Keratinocyte (primary cell): Measurements from ENCODE around the gene ANXA11. TPM values are rescaled to one million over a fixed set of nuclear protein-coding genes. Genes with fewer than 3 reads are reported as not detected.
"Not testable (repeated sequence)": the region's sequence is repeated elsewhere in the genome, so short reads cannot be mapped to it uniquely, and the experiment has no call there.

Experiments used
- DNase-seq: peaks from one replicate; pipeline ENCODE4 v3.0.0-alpha.2; 2011; ENCODE audit warnings: low read depth, missing footprints, low spot score
- FAIRE-seq: peaks from 2 replicates; lab custom pipeline; 2011; peaks lifted over from hg19 to GRCh38; lab: Jason Lieb, UNC
- H2AFZ ChIP-seq: 2 replicates; pipeline ENCODE4 v1.6.0; 2012; ENCODE audit warnings: low read length, control low read depth, inconsistent platforms; ENCODE audit not compliant: control insufficient read depth
- H3K27ac ChIP-seq: 2 replicates; pipeline ENCODE4 v1.5.1; 2011; ENCODE audit warnings: low read length; ENCODE audit not compliant: control insufficient read depth, insufficient read depth
- H3K27me3 ChIP-seq: 3 replicates; pipeline ENCODE4 v1.6.0; 2011; ENCODE audit warnings: low read length; ENCODE audit not compliant: control insufficient read depth, insufficient read depth; ENCODE audit errors: extremely low read depth
- H3K36me3 ChIP-seq, 2 experiments: 2 replicates in 1 of 2; 3 replicates in 1 of 2; pipeline ENCODE4 v1.5.1; 2011; ENCODE audit warnings: low read length in 2 of 2, mild to moderate bottlenecking in 1 of 2; ENCODE audit not compliant: control insufficient read depth in 2 of 2, insufficient read depth in 2 of 2; ENCODE audit errors: extremely low read depth in 1 of 2
- H3K4me1 ChIP-seq: 3 replicates; pipeline ENCODE4 v1.5.1; 2011; ENCODE audit warnings: low read length; ENCODE audit not compliant: control insufficient read depth, insufficient read depth; ENCODE audit errors: extremely low read depth
- H3K4me2 ChIP-seq: 3 replicates; pipeline ENCODE4 v1.6.0; 2011; ENCODE audit warnings: low read depth, low read length; ENCODE audit not compliant: control insufficient read depth, insufficient read depth; ENCODE audit errors: extremely low read depth
- H3K4me3 ChIP-seq, 3 experiments: fragments of 200-600 bp in 1 of 3; sonication (generic) in 1 of 3; 2 replicates in 2 of 3; 3 replicates in 1 of 3; pipeline ENCODE4 v1.5.1; 2011 to 2016; ENCODE audit warnings: low read length in 3 of 3, mild to moderate bottlenecking in 3 of 3, control low read depth in 2 of 3, inconsistent platforms in 1 of 3, low read depth in 1 of 3, mixed read lengths in 1 of 3, mixed run types in 1 of 3, moderate library complexity in 1 of 3; ENCODE audit not compliant: control insufficient read depth in 2 of 3, insufficient read depth in 2 of 3; ENCODE audit errors: extremely low read depth in 1 of 3
- H3K79me2 ChIP-seq: 2 replicates; pipeline ENCODE4 v1.6.0; 2012; ENCODE audit warnings: low read length; ENCODE audit not compliant: control insufficient read depth, insufficient read depth
- H3K9ac ChIP-seq: 3 replicates; pipeline ENCODE4 v1.6.0; 2011; ENCODE audit warnings: low read length; ENCODE audit not compliant: control insufficient read depth, insufficient read depth; ENCODE audit errors: extremely low read depth
- H3K9me1 ChIP-seq: 3 replicates; pipeline ENCODE4 v1.6.0; 2011; ENCODE audit warnings: low read length; ENCODE audit not compliant: control insufficient read depth, insufficient read depth; ENCODE audit errors: extremely low read depth
- H3K9me3 ChIP-seq: 2 replicates; pipeline ENCODE4 v1.5.1; 2012; ENCODE audit warnings: low read depth, low read length; ENCODE audit not compliant: control insufficient read depth
- H4K20me1 ChIP-seq: 3 replicates; pipeline ENCODE4 v1.6.0; 2011; ENCODE audit warnings: low read length; ENCODE audit not compliant: control insufficient read depth, insufficient read depth; ENCODE audit errors: extremely low read depth
- CTCF ChIP-seq, 3 experiments: IDR thresholded peaks in 1 of 3; conservative IDR thresholded peaks in 1 of 3; optimal IDR thresholded peaks in 1 of 3; 2 replicates in 2 of 3; 3 replicates in 1 of 3; pipeline versions ENCODE3 to v1.5.1; 2011; ENCODE audit warnings: low read length in 3 of 3, mild to moderate bottlenecking in 3 of 3, moderate library complexity in 2 of 3, control low read depth in 1 of 3, inconsistent platforms in 1 of 3; ENCODE audit not compliant: insufficient read depth in 2 of 3; ENCODE audit errors: extremely low read depth in 1 of 3
- EZH2 ChIP-seq: IDR thresholded peaks from one replicate; pipeline ENCODE4 v1.6.1; 2012; ENCODE audit warnings: inconsistent platforms, mild to moderate bottlenecking, low read length, moderate library complexity
- dilution Hi-C: fragments of 300-500 bp; cut with MboI; formaldehyde crosslinking; loops from one replicate; pipeline ENCODE4 v1.7.0; 2020; ENCODE audit warnings: low sequenced_read_pairs; ENCODE audit not compliant: extremely low pct_ligation_motif_present
- polyA minus RNA-seq, 3 experiments: library from RNA; depleted of rRNA, polyadenylated mRNA; stranded (reverse); fragments of >200 nt; gene quantifications; 1 replicate in 1 of 3; 2 replicates in 1 of 3; 3 replicates in 1 of 3; pipeline ENCODE4 v1.2.3, GENCODE V29; 2011
- polyA plus RNA-seq, 5 experiments: library from polyadenylated mRNA; depleted of rRNA in 3 of 5; stranded (reverse) in 3 of 5; stranded (forward) in 1 of 5; unstranded in 1 of 5; fragments of >200 nt; gene quantifications; 1 replicate in 1 of 5; 2 replicates in 3 of 5; 3 replicates in 1 of 5; pipeline versions ENCODE4 v1.2.1 to v1.2.3, GENCODE V29; 2011 to 2012; ENCODE audit warnings: missing spikeins in 2 of 5, low read depth in 1 of 5, low replicate concordance in 1 of 5

The ANXA11 gene
- polyA plus RNA-seq = 69.7 to 97.9 TPM (median 93.9 TPM) in 3 replicates
- polyA plus RNA-seq (2011; ENCODE audit: low read depth) = 91.9 TPM
- polyA plus RNA-seq (2011; cell fraction: cytosol; rRNA removed) = 74.0 and 78.2 TPM in 2 replicates
- polyA plus RNA-seq (2011; cell fraction: nucleus; rRNA removed) = 57.5 and 68.2 TPM in 2 replicates
- polyA plus RNA-seq (2012; ENCODE audit: low replicate concordance) = 208 and 241 TPM in 2 replicates
- 70.1 to 90.2 TPM (median 79.3 TPM) in 3 replicates for polyA minus RNA-seq
- 112 TPM for polyA minus RNA-seq (2011; cell fraction: cytosol; rRNA and poly(A)+ RNA removed)
- polyA minus RNA-seq (2011; cell fraction: nucleus; rRNA and poly(A)+ RNA removed) = 30.8 and 36.9 TPM in 2 replicates

DNA sequence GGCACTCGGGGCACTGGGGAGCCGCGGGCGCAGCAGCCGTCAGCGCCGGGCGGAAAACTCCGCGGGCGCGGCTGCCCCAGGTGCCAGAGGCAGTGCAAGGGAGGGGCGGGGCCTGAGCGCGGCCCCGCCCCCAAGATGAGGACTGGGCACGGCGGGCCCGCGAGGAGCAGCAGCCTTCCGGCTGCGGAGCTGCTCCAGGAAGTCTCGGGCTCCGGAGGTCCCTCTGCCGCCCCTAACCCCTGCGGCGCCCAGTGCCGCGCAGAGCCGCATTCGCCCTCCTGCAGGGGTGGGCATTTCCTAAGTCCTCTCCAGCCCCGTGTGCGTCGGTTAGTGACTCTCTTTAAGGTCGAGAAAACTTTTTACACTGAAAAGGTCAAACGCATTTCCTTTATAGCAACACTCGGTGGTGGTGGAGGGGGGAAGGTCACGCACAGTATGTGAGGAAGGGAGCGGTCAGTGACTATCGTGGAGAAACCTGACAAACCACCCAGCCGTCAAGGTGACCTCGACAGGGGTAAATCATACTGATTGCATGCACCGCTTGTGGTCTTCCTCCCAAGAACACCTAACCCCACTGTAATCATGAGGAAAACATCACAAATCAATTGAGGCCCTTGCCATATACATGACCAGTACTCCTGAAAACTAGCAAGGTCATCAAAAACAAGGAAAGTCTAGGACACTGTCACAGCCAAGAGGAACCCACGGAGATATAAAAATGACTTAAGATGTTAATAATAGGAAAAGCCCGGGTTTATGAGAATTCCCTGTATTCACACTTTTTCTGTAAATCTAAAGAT is at the start of gene ANXA11:
Gene ANXA11, minus strand, starts transcription at position 61 of the 800 bp plus-strand sequence. CDS start 32,676 bp downstream, outside the sequence.
- FAIRE-seq = no peak
- peaks cover 48% of the 10 kb centered on the region for H3K79me2 ChIP-seq
- dilution Hi-C loops = no loop called here

GRCh38 chr10:80254726-80255125 is 49.4 kb upstream of the ANXA11 start:
- H4K20me1 ChIP-seq, H3K4me3 ChIP-seq, H3K4me2 ChIP-seq, H3K9me3 ChIP-seq, H3K9me1 ChIP-seq, H3K9ac ChIP-seq, DNase-seq, H3K79me2 ChIP-seq, H2AFZ ChIP-seq, FAIRE-seq, H3K36me3 ChIP-seq, H3K27me3 ChIP-seq, H3K4me1 ChIP-seq, H3K27ac ChIP-seq: not testable (repeated sequence)
- dilution Hi-C loops = loop anchor here (25.0 kb wide), 1 partner anchor 108 kb away; the partner anchor contains the start of genes DYDC1 and DYDC2

More for the DNA sequence above, at the start of gene ANXA11:
- peak within 1 kb of the TSS; percentile 94 for H3K4me2 ChIP-seq
- H3K9me3 ChIP-seq = no peaks in the 10 kb centered on the region
- peak within 1 kb of the TSS; percentile 91 for H2AFZ ChIP-seq
- peaks cover 37% of the 10 kb centered on the region for H3K4me1 ChIP-seq
- peaks cover 19% of the 10 kb centered on the region for H4K20me1 ChIP-seq
- DNase-seq = no peak
- TF ChIP-seq CTCF (optimal IDR thresholded peaks at IDR 0.05 in 1 of 3, IDR thresholded peaks at IDR 0.05 in 1 of 3, conservative IDR thresholded peaks at IDR 0.05 in 1 of 3; ENCODE audit: extremely low read depth in 1 of 3, insufficient read depth in 2 of 3, low read length in 3 of 3) (no peak), EZH2 (no peak)
- peak within 1 kb of the TSS; percentile 59 to 77 (median 76) for H3K4me3 ChIP-seq
- H3K27me3 ChIP-seq = no peaks in the 10 kb centered on the region
- peak within 1 kb of the TSS; percentile 74 for H3K27ac ChIP-seq
- peak within 1 kb of the TSS; percentile 88 for H3K9ac ChIP-seq
- peaks cover 4% of the 10 kb centered on the region for H3K9me1 ChIP-seq
- H3K36me3 ChIP-seq = peaks cover 0 to 4% of the 10 kb centered on the region in 2 experiments

- H3K9me3 ChIP-seq, FAIRE-seq, H4K20me1 ChIP-seq, H3K4me3 ChIP-seq, H3K27ac ChIP-seq, H3K4me1 ChIP-seq, H2AFZ ChIP-seq, H3K9me1 ChIP-seq, H3K79me2 ChIP-seq, H3K36me3 ChIP-seq, DNase-seq, H3K4me2 ChIP-seq, H3K9ac ChIP-seq, H3K27me3 ChIP-seq: not testable (repeated sequence)
- dilution Hi-C loops = loop anchor here (25.0 kb wide), 1 partner anchor 108 kb away; the partner anchor contains the start of genes DYDC1 and DYDC2
Observed at GRCh38 chr10:80253963-80254271, 48.6 kb upstream of the ANXA11 start.
